ENCODE data around the gene ENKUR.
A peak's percentile ranks its signal among the peaks of the same experiment; 100 is the strongest.

The ENKUR gene

GRCh38 chr10:25015828-25016375 is at the start of gene ENKUR:
Gene ENKUR, minus strand, starts transcription at chr10:25016158. Its CDS starts 222 bp downstream, at chr10:25015936.
- peak within 1 kb of the TSS; percentile 86 for H3K9ac ChIP-seq (ENCODE audit: low read length)
- peak within 1 kb of the TSS; percentile 82 for H2AFZ ChIP-seq (ENCODE audit: low read depth, low read length)

DNA sequence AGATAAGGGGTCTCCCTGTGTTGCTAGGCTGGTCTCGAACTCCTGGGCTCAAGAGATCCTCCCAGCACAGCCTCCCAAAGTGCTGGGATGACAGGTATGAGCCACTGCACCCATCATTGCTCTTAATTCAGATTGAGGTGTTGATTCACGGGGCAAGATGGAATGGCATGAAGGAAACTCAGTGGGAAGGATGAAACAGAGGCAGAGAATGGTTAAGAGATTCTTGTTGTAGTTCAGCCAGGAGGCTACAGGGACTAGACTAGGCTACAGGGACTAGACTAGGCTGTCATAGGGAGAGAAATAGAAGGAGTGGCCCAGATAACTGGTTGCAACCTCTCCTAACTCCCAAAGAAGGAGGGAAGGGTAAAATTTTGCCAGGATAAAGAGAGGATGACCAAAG is 48.4 kb upstream of the ENKUR start:
- no peak overlapping the region for H2AFZ ChIP-seq (ENCODE audit: low read depth, low read length)
- H3K27me3 ChIP-seq (ENCODE audit: low read depth, low read length): no peaks in the 10 kb centered on the region
- no peaks in the 10 kb centered on the region for H3K36me3 ChIP-seq (replicated peaks; ENCODE audit: low read depth, low read length)
- H3K9ac ChIP-seq (ENCODE audit: low read length): no peak overlapping the region
- no peak overlapping the region for H3K4me3 ChIP-seq (ENCODE audit: low read length)
- no peak for TF ChIP-seq EZH2phosphoT487 (IDR thresholded peaks at IDR 0.05; ENCODE audit: low read depth)
- TF ChIP-seq, protein P1, sequence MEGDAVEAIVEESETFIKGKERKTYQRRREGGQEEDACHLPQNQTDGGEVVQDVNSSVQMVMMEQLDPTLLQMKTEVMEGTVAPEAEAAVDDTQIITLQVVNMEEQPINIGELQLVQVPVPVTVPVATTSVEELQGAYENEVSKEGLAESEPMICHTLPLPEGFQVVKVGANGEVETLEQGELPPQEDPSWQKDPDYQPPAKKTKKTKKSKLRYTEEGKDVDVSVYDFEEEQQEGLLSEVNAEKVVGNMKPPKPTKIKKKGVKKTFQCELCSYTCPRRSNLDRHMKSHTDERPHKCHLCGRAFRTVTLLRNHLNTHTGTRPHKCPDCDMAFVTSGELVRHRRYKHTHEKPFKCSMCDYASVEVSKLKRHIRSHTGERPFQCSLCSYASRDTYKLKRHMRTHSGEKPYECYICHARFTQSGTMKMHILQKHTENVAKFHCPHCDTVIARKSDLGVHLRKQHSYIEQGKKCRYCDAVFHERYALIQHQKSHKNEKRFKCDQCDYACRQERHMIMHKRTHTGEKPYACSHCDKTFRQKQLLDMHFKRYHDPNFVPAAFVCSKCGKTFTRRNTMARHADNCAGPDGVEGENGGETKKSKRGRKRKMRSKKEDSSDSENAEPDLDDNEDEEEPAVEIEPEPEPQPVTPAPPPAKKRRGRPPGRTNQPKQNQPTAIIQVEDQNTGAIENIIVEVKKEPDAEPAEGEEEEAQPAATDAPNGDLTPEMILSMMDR (IDR thresholded peaks at IDR 0.05; ENCODE audit: low read depth, low read length): no peak
- no peak overlapping the region for H3K4me2 ChIP-seq (ENCODE audit: low read length)
- H3K9me3 ChIP-seq (ENCODE audit: insufficient read depth, low read length): no peaks in the 10 kb centered on the region
- no peaks in the 10 kb centered on the region for H3K4me1 ChIP-seq (ENCODE audit: low read length)
- no peak overlapping the region for H3K27ac ChIP-seq (ENCODE audit: low read length)
- no peaks in the 10 kb centered on the region for H4K20me1 ChIP-seq (ENCODE audit: insufficient read depth, low read length)
- no peaks in the 10 kb centered on the region for H3K79me2 ChIP-seq (ENCODE audit: low read length)

More at GRCh38 chr10:25015828-25016375, at the start of gene ENKUR:
- no peaks in the 10 kb centered on the region for H3K4me1 ChIP-seq (ENCODE audit: low read length)
- peak within 1 kb of the TSS; percentile 88 for H3K4me3 ChIP-seq (ENCODE audit: low read length)
- peak within 1 kb of the TSS; percentile 74 for H3K4me2 ChIP-seq (ENCODE audit: low read length)
- peak within 1 kb of the TSS; percentile 78 for H3K27ac ChIP-seq (ENCODE audit: low read length)
- TF ChIP-seq, protein P1 (IDR thresholded peaks at IDR 0.05; ENCODE audit: low read depth, low read length): no peak
- no peak for TF ChIP-seq EZH2phosphoT487 (IDR thresholded peaks at IDR 0.05; ENCODE audit: low read depth)
- no peaks in the 10 kb centered on the region for H3K27me3 ChIP-seq (ENCODE audit: low read depth, low read length)
- H4K20me1 ChIP-seq (ENCODE audit: insufficient read depth, low read length): no peaks in the 10 kb centered on the region
- H3K36me3 ChIP-seq (replicated peaks; ENCODE audit: low read depth, low read length): no peaks in the 10 kb centered on the region
- no peaks in the 10 kb centered on the region for H3K9me3 ChIP-seq (ENCODE audit: insufficient read depth, low read length)
- 0 out of 2 replicates have a peak, but pooled peaks cover 3% of the 10 kb centered on the region for H3K79me2 ChIP-seq (ENCODE audit: low read length)

DNA sequence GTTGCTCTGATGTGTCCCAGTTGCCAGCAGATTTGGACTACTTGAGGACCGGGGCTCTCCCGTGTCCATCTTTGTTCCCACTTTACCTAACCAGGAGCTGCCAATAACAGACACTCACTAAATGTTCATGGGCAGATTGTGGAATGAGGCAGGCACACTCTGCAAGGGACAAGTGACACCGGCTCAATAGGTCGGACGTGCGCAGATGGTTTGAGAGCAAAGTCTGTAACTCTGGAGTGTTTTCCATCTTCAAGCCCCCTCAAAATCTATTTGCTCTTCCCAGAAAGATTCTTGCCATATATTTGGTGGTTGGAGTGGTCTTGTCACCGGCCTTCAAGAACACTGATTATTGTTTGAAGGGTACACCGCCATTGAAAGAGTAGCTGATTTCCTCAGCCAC is 47.7 kb upstream of the ENKUR start:
- no peaks in the 10 kb centered on the region for H4K20me1 ChIP-seq (ENCODE audit: insufficient read depth, low read length)
- no peaks in the 10 kb centered on the region for H3K79me2 ChIP-seq (ENCODE audit: low read length)
- H3K27me3 ChIP-seq (ENCODE audit: low read depth, low read length): no peaks in the 10 kb centered on the region
- no peak overlapping the region for H3K27ac ChIP-seq (ENCODE audit: low read length)
- H3K9me3 ChIP-seq (ENCODE audit: insufficient read depth, low read length): no peaks in the 10 kb centered on the region
- H2AFZ ChIP-seq (ENCODE audit: low read depth, low read length): no peak overlapping the region
- H3K9ac ChIP-seq (ENCODE audit: low read length): no peak overlapping the region
- TF ChIP-seq, protein P1 (IDR thresholded peaks at IDR 0.05; ENCODE audit: low read depth, low read length): no peak
- no peak for TF ChIP-seq EZH2phosphoT487 (IDR thresholded peaks at IDR 0.05; ENCODE audit: low read depth)
- no peaks in the 10 kb centered on the region for H3K36me3 ChIP-seq (replicated peaks; ENCODE audit: low read depth, low read length)
- no peak overlapping the region for H3K4me3 ChIP-seq (ENCODE audit: low read length)
- H3K4me1 ChIP-seq (ENCODE audit: low read length): no peaks in the 10 kb centered on the region
- H3K4me2 ChIP-seq (ENCODE audit: low read length): no peak overlapping the region

- no peaks in the 10 kb centered on the region for H3K36me3 ChIP-seq (replicated peaks; ENCODE audit: low read depth, low read length)
- H3K4me1 ChIP-seq (ENCODE audit: low read length): no peaks in the 10 kb centered on the region
- H2AFZ ChIP-seq (ENCODE audit: low read depth, low read length): no peak overlapping the region
- H3K79me2 ChIP-seq (ENCODE audit: low read length): no peaks in the 10 kb centered on the region
- no peaks in the 10 kb centered on the region for H3K9me3 ChIP-seq (ENCODE audit: insufficient read depth, low read length)
- no peak overlapping the region for H3K4me3 ChIP-seq (ENCODE audit: low read length)
- no peaks in the 10 kb centered on the region for H3K27me3 ChIP-seq (ENCODE audit: low read depth, low read length)
- H4K20me1 ChIP-seq (ENCODE audit: insufficient read depth, low read length): no peaks in the 10 kb centered on the region
- no peak overlapping the region for H3K4me2 ChIP-seq (ENCODE audit: low read length)
- no peak for TF ChIP-seq EZH2phosphoT487 (IDR thresholded peaks at IDR 0.05; ENCODE audit: low read depth)
- TF ChIP-seq, protein P1 (IDR thresholded peaks at IDR 0.05; ENCODE audit: low read depth, low read length): no peak
- H3K27ac ChIP-seq (ENCODE audit: low read length): no peak overlapping the region
- no peak overlapping the region for H3K9ac ChIP-seq (ENCODE audit: low read length)
Measured at GRCh38 chr10:25063157-25063556, 47.2 kb upstream of the ENKUR start.
